ENCODE measurements around the gene CD59.
"Not testable (repeated sequence)": the region's sequence is repeated elsewhere in the genome, so short reads cannot be mapped to it uniquely, and the experiment has no call there.

CD59 gene

GRCh38 chr11:33721984-33722383, 14.2 kb downstream of the CD59 start:
- H3K4me3 ChIP-seq (ENCODE audit: low read length): no peak overlapping the region
- peaks cover 8% of the 10 kb centered on the region for H3K36me3 ChIP-seq (ENCODE audit: control insufficient read depth, insufficient read depth, low read length)
- H3K27ac ChIP-seq (ENCODE audit: low read depth, low read length): no peak overlapping the region

GRCh38 chr11:33721426-33721825, 14.8 kb downstream of the CD59 start:
- H3K9ac ChIP-seq (ENCODE audit: low read length): no peak overlapping the region
- H3K4me3 ChIP-seq (ENCODE audit: low read length): no peak overlapping the region
- H3K27me3 ChIP-seq (ENCODE audit: control insufficient read depth, insufficient read depth, low read length): no peaks in the 10 kb centered on the region
- peaks cover 8% of the 10 kb centered on the region for H3K4me1 ChIP-seq (ENCODE audit: control insufficient read depth, insufficient read depth, low read length)
- H3K27ac ChIP-seq (ENCODE audit: low read depth, low read length): no peak overlapping the region
- H3K36me3 ChIP-seq (ENCODE audit: control insufficient read depth, insufficient read depth, low read length): peaks cover 8% of the 10 kb centered on the region

More at GRCh38 chr11:33721984-33722383, 14.2 kb downstream of the CD59 start:
- H3K27me3 ChIP-seq (ENCODE audit: control insufficient read depth, insufficient read depth, low read length): no peaks in the 10 kb centered on the region
- no peak overlapping the region for H3K9ac ChIP-seq (ENCODE audit: low read length)
- H3K4me1 ChIP-seq (ENCODE audit: control insufficient read depth, insufficient read depth, low read length): peaks cover 8% of the 10 kb centered on the region

- no peak overlapping the region for H3K27ac ChIP-seq (ENCODE audit: low read depth, low read length)
- H3K9ac ChIP-seq (ENCODE audit: low read length): no peak overlapping the region
- H3K36me3 ChIP-seq (ENCODE audit: control insufficient read depth, insufficient read depth, low read length): peaks cover 8% of the 10 kb centered on the region
- no peak overlapping the region for H3K4me3 ChIP-seq (ENCODE audit: low read length)
- no peaks in the 10 kb centered on the region for H3K27me3 ChIP-seq (ENCODE audit: control insufficient read depth, insufficient read depth, low read length)
- H3K4me1 ChIP-seq (ENCODE audit: control insufficient read depth, insufficient read depth, low read length): peaks cover 11% of the 10 kb centered on the region
Measured at GRCh38 chr11:33719587-33719986, 16.6 kb downstream of the CD59 start.

- Histone ChIP-seq H3K9ac (ENCODE audit: low read length) (no peak overlapping the region), H3K4me1 (ENCODE audit: control insufficient read depth, insufficient read depth, low read length) (peaks cover 4% of the 10 kb centered on the region), H3K27ac (ENCODE audit: low read depth, low read length) (no peak overlapping the region), H3K27me3 (ENCODE audit: control insufficient read depth, insufficient read depth, low read length) (no peaks in the 10 kb centered on the region), H3K4me3 (ENCODE audit: low read length) (no peak overlapping the region), H3K36me3 (ENCODE audit: control insufficient read depth, insufficient read depth, low read length) (peaks cover 12% of the 10 kb centered on the region)
Measured at GRCh38 chr11:33718440-33718839, 17.8 kb downstream of the CD59 start.

GRCh38 chr11:33716243-33716642, 20.0 kb downstream of the CD59 start:
- H3K4me1 ChIP-seq (ENCODE audit: control insufficient read depth, insufficient read depth, low read length): peaks cover 2% of the 10 kb centered on the region
- no peaks in the 10 kb centered on the region for H3K27me3 ChIP-seq (ENCODE audit: control insufficient read depth, insufficient read depth, low read length)
- H3K36me3 ChIP-seq (ENCODE audit: control insufficient read depth, insufficient read depth, low read length): peaks cover 18% of the 10 kb centered on the region
- no peak overlapping the region for H3K27ac ChIP-seq (ENCODE audit: low read depth, low read length)
- H3K9ac ChIP-seq (ENCODE audit: low read length): no peak overlapping the region
- no peak overlapping the region for H3K4me3 ChIP-seq (ENCODE audit: low read length)

- no peak overlapping the region for H3K4me3 ChIP-seq (ENCODE audit: low read length)
Measured at GRCh38 chr11:33713856-33714398, 22.3 kb downstream of the CD59 start.

GRCh38 chr11:33713151-33713855, 22.9 kb downstream of the CD59 start:
- H3K27ac ChIP-seq (ENCODE audit: low read depth, low read length): no peak overlapping the region
- no peak overlapping the region for H3K4me3 ChIP-seq (ENCODE audit: low read length)
- peaks cover 2% of the 10 kb centered on the region for H3K4me1 ChIP-seq (ENCODE audit: control insufficient read depth, insufficient read depth, low read length)
- no peaks in the 10 kb centered on the region for H3K27me3 ChIP-seq (ENCODE audit: control insufficient read depth, insufficient read depth, low read length)
- H3K9ac ChIP-seq (ENCODE audit: low read length): no peak overlapping the region
- H3K36me3 ChIP-seq (ENCODE audit: control insufficient read depth, insufficient read depth, low read length): peaks cover 29% of the 10 kb centered on the region

More at GRCh38 chr11:33713856-33714398, 22.3 kb downstream of the CD59 start:
- H3K36me3 ChIP-seq (ENCODE audit: control insufficient read depth, insufficient read depth, low read length): peaks cover 29% of the 10 kb centered on the region
- H3K9ac ChIP-seq (ENCODE audit: low read length): no peak overlapping the region
- peaks cover 2% of the 10 kb centered on the region for H3K4me1 ChIP-seq (ENCODE audit: control insufficient read depth, insufficient read depth, low read length)
- no peaks in the 10 kb centered on the region for H3K27me3 ChIP-seq (ENCODE audit: control insufficient read depth, insufficient read depth, low read length)
- H3K27ac ChIP-seq (ENCODE audit: low read depth, low read length): no peak overlapping the region

- H3K36me3 ChIP-seq (ENCODE audit: control insufficient read depth, insufficient read depth, low read length): peaks cover 28% of the 10 kb centered on the region
- no peak overlapping the region for H3K27ac ChIP-seq (ENCODE audit: low read depth, low read length)
- H3K27me3 ChIP-seq (ENCODE audit: control insufficient read depth, insufficient read depth, low read length): no peaks in the 10 kb centered on the region
- H3K4me1 ChIP-seq (ENCODE audit: control insufficient read depth, insufficient read depth, low read length): peaks cover 2% of the 10 kb centered on the region
- H3K4me3 ChIP-seq (ENCODE audit: low read length): no peak overlapping the region
- H3K9ac ChIP-seq (ENCODE audit: low read length): no peak overlapping the region
Measured at GRCh38 chr11:33712436-33712835, 23.8 kb downstream of the CD59 start.

GRCh38 chr11:33709466-33709865, 26.8 kb downstream of the CD59 start:
- H3K9ac ChIP-seq (ENCODE audit: low read length): no peak overlapping the region
- H3K36me3 ChIP-seq (ENCODE audit: control insufficient read depth, insufficient read depth, low read length): peaks cover 24% of the 10 kb centered on the region
- H3K27me3 ChIP-seq (ENCODE audit: control insufficient read depth, insufficient read depth, low read length): no peaks in the 10 kb centered on the region
- H3K27ac ChIP-seq (ENCODE audit: low read depth, low read length): no peak overlapping the region
- no peak overlapping the region for H3K4me3 ChIP-seq (ENCODE audit: low read length)
- H3K4me1 ChIP-seq (ENCODE audit: control insufficient read depth, insufficient read depth, low read length): no peaks in the 10 kb centered on the region

- Histone ChIP-seq H3K4me1 (ENCODE audit: control insufficient read depth, insufficient read depth, low read length) (no peaks in the 10 kb centered on the region), H3K27me3 (ENCODE audit: control insufficient read depth, insufficient read depth, low read length) (no peaks in the 10 kb centered on the region), H3K36me3 (ENCODE audit: control insufficient read depth, insufficient read depth, low read length) (peaks cover 23% of the 10 kb centered on the region), H3K4me3 (ENCODE audit: low read length) (no peak overlapping the region), H3K27ac (ENCODE audit: low read depth, low read length) (no peak overlapping the region), H3K9ac (ENCODE audit: low read length) (no peak overlapping the region)
Measured at GRCh38 chr11:33708985-33709384, 27.2 kb downstream of the CD59 start.

GRCh38 chr11:33707831-33708230, 28.4 kb downstream of the CD59 start:
- H3K9ac ChIP-seq (ENCODE audit: low read length); H3K4me1 ChIP-seq (ENCODE audit: control insufficient read depth, insufficient read depth, low read length); H3K4me3 ChIP-seq (ENCODE audit: low read length); H3K27me3 ChIP-seq (ENCODE audit: control insufficient read depth, insufficient read depth, low read length); H3K27ac ChIP-seq (ENCODE audit: low read depth, low read length): not testable (repeated sequence)
- peaks cover 17% of the 10 kb centered on the region for H3K36me3 ChIP-seq (ENCODE audit: control insufficient read depth, insufficient read depth, low read length)

- Histone ChIP-seq H3K27ac (ENCODE audit: low read depth, low read length) (no peak overlapping the region), H3K4me3 (ENCODE audit: low read length) (no peak overlapping the region), H3K4me1 (ENCODE audit: control insufficient read depth, insufficient read depth, low read length) (no peaks in the 10 kb centered on the region), H3K36me3 (ENCODE audit: control insufficient read depth, insufficient read depth, low read length) (peaks cover 14% of the 10 kb centered on the region), H3K27me3 (ENCODE audit: control insufficient read depth, insufficient read depth, low read length) (no peaks in the 10 kb centered on the region), H3K9ac (ENCODE audit: low read length) (no peak overlapping the region)
Measured at GRCh38 chr11:33706966-33707365, 29.3 kb downstream of the CD59 start.

- Histone ChIP-seq H3K36me3 (ENCODE audit: control insufficient read depth, insufficient read depth, low read length) (peaks cover 14% of the 10 kb centered on the region), H3K27me3 (ENCODE audit: control insufficient read depth, insufficient read depth, low read length) (no peaks in the 10 kb centered on the region), H3K4me1 (ENCODE audit: control insufficient read depth, insufficient read depth, low read length) (peaks cover under 1% of the 10 kb centered on the region), H3K27ac (ENCODE audit: low read depth, low read length) (no peak overlapping the region), H3K4me3 (ENCODE audit: low read length) (no peak overlapping the region), H3K9ac (ENCODE audit: low read length) (no peak overlapping the region)
Measured at GRCh38 chr11:33706546-33706945, 29.7 kb downstream of the CD59 start.

Data from rectal smooth muscle tissue (tissue), 1 donor.